Hypothalamus (tissue), 51 donors: ENCODE data around the gene RBM8A.

ENCODE experiments used
- DNase-seq, 51 donors: peaks; one replicate each; lab custom pipeline; 2025; lab: John Stamatoyannopoulos, UW

RBM8A gene

GRCh38 chr1:145927063-145927886 is at the start of gene RBM8A:
RBM8A (minus strand) TSS chr1:145927484; CDS start chr1:145927426, 58 bp downstream.
- peak; percentile 31 to 98 (median 88) for DNase-seq

- no peak for DNase-seq
Observed at GRCh38 chr1:145977016-145977415, 49.7 kb upstream of the RBM8A start.

GRCh38 chr1:145975216-145975615 is 47.9 kb upstream of the RBM8A start:
- no peak for DNase-seq

DNA sequence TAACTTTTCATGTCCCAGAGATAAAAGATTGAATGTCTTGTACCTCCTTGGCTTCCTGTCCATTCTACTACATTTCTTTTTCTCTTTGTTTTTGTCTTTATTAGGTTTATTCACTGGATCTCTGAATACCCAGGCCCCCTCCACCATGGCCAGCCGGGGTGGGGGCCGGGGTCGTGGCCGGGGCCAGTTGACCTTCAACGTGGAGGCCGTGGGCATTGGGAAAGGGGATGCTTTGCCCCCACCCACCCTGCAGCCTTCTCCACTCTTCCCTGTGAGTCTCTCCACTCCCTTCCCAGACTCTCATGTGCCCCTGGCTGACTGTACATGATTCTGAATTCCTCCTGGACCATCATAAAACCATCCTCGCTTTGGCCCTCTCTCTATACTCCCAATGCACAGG is 47.4 kb upstream of the RBM8A start:
- no peak for DNase-seq

DNA sequence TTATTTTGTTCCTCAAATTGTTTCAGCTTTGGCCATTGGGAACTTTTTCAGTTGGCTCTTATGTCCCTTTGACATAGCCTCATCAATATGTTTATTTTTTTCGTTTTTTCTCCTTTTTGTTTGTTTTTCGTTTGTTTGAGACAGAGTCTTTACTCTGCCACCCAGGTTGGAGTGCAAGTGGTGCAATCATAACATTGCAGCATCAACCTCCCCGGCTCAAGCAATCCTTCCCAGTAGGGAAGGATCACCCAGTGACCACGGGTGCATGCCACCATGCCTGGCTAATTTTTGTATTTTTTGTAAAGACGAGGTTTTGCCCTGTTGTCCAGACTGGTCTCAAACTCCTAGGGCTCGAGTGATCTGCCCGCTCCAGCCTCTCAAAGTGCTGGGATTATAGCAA is 45.3 kb upstream of the RBM8A start:
- no peak for DNase-seq

DNA sequence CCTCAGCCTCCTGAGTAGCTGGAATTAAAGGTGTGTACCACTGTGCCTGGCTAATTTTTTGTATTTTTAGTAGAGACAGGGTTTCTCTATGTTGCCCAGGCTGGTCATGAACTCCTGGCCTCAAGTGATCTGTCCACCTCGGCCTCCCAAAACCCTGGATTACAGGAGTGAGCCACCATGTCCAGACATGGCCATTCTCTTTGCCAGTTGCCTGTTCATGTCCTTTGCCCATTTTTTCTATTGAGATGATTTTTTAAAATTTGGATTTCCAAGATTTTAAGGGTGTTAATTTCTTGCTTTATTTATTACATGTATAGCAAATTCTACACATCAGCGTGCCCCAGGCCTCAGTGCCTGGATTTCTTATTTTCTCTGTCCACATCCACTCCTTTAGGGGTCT is 40.0 kb upstream of the RBM8A start:
- DNase-seq, result no peak

GRCh38 chr1:145965119-145965744 is 37.9 kb upstream of the RBM8A start:
- DNase-seq, result no peak

DNA sequence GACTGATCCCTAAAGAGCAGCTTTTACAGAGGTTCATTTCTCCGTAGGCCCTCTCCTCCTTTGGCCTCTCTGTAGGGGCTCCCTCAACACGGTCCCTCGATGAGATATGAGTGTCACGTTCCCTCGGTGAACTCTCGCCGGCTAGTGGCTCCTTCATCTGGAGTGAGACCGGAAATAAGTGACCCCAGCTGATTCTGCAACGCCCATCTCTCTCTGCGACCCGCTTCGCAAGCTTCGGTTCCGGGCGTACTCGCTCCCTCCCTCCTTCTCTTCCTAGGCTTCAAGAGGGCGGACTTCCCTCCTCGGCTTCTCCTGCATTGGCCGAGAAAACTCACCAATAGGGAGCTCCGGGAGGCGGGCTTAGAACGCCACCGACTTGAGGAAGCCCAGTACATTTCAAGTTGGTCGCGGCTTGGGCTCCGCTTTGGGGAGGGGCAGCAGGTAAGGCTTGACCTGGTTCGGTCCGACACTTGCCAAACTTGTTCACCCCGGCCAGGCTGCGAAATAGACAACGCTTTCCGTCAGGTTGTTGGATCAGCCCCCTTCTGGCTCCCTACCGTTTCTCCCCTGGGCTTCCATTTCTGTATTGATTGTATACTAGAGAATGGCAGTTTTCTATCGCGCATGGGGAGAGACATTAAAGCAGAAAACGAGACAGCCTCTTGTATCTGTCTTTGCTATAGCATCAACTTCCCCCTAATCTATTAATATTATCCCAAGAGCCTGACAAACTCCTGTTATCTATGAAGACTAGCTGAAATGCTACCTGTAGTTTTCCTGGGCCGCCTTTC is 37.2 kb upstream of the RBM8A start, which contains the start of the genes ANKRD34A and POLR3GL:
TSS of gene ANKRD34A (minus strand) at position 248 of the 791 bp plus-strand sequence. CDS start 2,816 bp downstream, outside the sequence.
TSS of gene POLR3GL (plus strand) at position 363 of the 791 bp plus-strand sequence. CDS start 10,176 bp downstream, outside the sequence.
- peak; percentile 36 to 98 (median 90) for DNase-seq

DNA sequence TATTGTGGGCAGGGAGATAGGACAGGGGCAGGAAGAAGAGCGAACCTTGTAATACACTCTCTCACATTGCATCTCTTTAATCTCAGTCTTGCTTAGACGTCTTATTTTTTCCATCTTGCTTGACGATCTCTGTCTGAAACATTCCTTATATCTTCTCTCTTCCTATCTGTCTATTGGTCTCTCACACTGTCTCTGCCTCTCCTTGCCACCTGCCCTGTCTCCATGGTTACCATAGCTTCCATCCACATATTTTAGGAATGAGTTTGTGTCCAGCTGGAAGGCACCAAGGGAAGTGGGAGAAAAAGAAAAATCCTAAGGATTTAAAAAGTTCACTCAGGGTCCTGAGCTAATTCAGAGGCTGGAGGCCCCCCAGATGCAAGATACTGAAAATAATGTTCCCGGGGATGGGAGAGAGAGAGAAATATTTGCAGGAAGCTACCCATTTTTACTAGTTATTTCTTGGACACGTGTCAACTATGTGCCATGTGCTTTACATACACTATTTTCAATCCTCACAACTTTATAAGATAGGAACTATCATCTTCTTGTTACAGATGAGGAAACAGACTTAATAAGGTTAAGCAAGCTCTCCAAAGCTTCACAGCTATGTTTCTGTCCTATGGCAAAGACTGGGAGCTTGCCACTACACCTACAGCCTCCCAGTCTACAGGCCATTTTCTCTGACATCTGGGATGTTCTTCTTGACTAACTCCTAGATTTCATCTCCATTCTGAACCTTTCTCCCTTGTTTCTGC is 36.2 kb upstream of the RBM8A start:
- DNase-seq, result peak in 1 of 51 donors; percentile 56

GRCh38 chr1:145962157-145963102 is 35.1 kb upstream of the RBM8A start:
- peak in 49 of 51 donors; percentile 30 to 90 (median 67) for DNase-seq

- DNase-seq, result peak in 43 of 51 donors; percentile 11 to 80 (median 36)
Observed at GRCh38 chr1:145961425-145962156, 34.3 kb upstream of the RBM8A start.

DNA sequence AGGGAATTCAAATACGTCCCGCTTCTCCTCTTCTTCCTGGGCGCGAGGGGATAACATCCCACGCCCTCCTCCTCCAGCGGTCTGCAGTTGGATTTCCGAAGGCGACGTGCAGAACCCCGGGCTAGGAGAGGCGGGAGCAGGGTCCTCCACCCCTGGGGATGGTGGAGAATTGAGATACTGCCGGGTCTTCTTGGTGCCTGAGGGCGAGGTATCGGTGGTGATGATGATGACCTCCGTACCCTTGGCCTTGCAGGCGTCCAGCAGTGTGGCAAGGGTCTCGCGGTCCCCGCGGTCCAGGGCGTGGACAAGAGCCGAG is 33.8 kb upstream of the RBM8A start:
- peak in 1 of 51 donors; percentile 32 for DNase-seq

- peak in 47 of 51 donors; percentile 24 to 87 (median 70) for DNase-seq
Observed at GRCh38 chr1:145960468-145961108, 33.3 kb upstream of the RBM8A start.

DNA sequence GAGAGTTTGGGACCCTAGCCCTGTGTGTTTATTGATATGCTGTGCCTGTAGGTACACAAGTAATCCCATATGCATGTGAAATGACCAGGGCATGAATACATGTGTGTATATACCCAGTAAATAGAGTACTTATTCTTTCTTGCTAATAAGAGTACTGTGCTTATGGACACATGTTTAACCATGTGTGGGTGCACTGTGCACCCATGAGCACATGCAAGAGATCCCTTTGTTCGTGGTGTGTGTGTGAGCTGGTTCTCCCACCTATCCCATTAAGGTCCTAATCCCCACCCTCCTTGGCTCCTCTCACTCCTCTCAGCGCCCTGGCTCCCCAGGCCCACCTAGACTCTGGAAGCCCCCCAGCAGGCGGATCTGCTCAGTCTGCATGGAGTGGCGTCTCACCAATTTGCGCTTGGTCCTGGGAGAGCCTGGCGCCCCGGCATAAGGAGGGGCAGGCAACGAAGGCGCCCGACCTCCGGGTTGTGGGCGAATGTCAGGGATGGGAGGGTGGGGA is 32.7 kb upstream of the RBM8A start:
- peak in 4 of 51 donors; percentile 27 to 43 (median 36) for DNase-seq

GRCh38 chr1:145959333-145959732 is 32.0 kb upstream of the RBM8A start:
- no peak for DNase-seq

- no peak for DNase-seq
Observed at GRCh38 chr1:145958734-145959133, 31.4 kb upstream of the RBM8A start.

DNA sequence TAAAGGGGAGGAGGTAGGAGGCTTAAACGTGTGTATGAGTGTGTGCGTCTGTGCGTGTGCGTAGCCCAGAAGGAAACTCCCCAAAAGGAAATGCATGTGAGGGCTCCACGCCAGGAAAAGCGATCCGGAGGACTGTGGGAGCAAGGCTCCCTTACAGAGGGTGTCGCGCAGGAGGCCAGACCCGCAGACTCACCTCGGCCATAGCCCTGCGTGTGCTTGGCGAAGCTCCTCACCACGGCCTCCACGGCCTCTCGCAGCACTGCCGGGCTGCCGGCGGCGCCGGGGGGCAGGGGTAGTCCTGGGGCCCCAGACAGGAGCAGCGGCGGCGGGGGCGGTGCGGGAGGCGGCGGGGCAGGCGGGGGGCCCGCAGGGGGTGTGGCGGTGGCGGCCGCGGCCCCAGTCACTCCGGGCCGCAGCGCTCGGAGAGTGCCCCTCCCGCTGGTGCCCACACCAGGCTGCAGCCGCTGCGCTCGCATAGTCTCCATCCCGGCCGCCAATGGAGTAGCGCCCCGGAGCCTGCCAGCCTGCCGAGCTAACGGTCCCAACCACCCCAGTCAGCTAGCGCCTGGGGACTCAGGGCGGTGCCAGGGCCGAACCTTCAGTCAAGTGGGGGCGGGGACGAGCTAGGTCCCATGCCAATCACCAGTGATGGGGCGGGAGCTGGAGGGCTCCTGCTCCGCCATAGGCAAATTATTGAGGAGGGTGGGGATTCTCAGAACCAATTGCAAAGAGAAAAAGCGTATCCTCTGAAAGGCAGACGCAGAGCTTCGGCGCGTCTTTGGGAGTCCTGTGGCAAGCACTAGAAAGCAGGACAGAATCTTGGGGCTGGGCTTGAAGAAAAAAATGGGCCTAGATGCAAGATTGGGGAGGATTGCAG is 30.4 kb upstream of the RBM8A start, which contains the start of gene LIX1L:
TSS of gene LIX1L (minus strand) at position 575 of the 877 bp plus-strand sequence. CDS start at position 485, 90 bp downstream.
- DNase-seq, result peak; percentile 53 to 98 (median 93)
